DOHH2 (cell line): Measurements from ENCODE around the gene UBE2G1.

ENCODE experiments used
- EZH2phosphoT487 ChIP-seq: fragments of 200-600 bp; sonication (generic); IDR thresholded peaks from 2 replicates; pipeline ENCODE4 v1.6.1; 2017; ENCODE audit warnings: borderline replicate concordance, mild to moderate bottlenecking, antibody characterized with exemption, low read length, moderate library complexity, mixed read lengths
- TF ChIP-seq, protein P1 (sequence below): fragments of 200-600 bp; sonication (generic); IDR thresholded peaks from one replicate; pipeline ENCODE4 v1.5.1; 2014; ENCODE audit warnings: antibody characterized with exemption, mild to moderate bottlenecking, low read depth, low read length; ENCODE audit not compliant: poor library complexity, severe bottlenecking

DNA sequence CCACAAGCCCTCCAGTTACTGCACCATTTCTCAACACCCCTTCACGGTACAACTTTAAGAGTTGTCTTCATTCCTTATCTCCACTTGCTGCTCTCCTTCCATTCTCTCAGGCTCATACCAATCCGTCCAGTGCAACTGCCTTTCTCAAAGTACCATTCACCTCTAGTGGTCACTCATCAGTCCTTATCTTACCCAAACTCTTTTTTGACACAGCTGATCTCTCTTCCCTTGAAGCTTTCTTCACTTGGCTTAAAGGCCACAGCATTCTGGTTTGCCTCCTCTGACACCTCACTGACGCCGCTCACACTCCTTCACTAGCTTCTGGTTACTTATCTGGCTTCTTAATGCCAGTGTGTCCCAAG is 24.9 kb downstream of the UBE2G1 start:
- TF ChIP-seq, protein P1, sequence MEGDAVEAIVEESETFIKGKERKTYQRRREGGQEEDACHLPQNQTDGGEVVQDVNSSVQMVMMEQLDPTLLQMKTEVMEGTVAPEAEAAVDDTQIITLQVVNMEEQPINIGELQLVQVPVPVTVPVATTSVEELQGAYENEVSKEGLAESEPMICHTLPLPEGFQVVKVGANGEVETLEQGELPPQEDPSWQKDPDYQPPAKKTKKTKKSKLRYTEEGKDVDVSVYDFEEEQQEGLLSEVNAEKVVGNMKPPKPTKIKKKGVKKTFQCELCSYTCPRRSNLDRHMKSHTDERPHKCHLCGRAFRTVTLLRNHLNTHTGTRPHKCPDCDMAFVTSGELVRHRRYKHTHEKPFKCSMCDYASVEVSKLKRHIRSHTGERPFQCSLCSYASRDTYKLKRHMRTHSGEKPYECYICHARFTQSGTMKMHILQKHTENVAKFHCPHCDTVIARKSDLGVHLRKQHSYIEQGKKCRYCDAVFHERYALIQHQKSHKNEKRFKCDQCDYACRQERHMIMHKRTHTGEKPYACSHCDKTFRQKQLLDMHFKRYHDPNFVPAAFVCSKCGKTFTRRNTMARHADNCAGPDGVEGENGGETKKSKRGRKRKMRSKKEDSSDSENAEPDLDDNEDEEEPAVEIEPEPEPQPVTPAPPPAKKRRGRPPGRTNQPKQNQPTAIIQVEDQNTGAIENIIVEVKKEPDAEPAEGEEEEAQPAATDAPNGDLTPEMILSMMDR: no peak
- TF ChIP-seq EZH2phosphoT487: no peak
